GF-D8 (cell line): Measurements from ENCODE around the gene ZNF609.

ENCODE experiments used
- DNase-seq: peaks from one replicate; lab custom pipeline; 2025; lab: John Stamatoyannopoulos, UW

Gene ZNF609

DNA sequence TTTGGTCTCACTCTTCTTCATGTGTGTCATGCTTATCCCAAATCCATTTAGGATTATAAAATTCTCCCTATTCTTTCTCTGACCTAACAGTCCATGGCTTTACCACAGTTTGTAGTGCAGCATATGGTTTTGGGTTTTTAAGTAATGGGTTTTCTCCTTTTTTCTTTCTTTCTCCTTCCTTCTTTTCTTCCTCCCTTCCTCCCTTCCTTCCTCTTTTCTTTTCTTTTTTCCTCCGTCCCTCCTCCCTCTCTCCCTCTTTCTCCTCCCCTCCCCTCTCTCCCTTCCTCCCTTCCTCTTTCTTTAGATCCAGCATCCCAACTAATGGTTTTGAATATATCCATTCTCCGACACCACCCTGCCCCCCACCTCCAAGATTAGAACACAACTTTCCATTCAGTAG is 196.1 kb downstream of the ZNF609 start:
- DNase-seq = no peak

DNA sequence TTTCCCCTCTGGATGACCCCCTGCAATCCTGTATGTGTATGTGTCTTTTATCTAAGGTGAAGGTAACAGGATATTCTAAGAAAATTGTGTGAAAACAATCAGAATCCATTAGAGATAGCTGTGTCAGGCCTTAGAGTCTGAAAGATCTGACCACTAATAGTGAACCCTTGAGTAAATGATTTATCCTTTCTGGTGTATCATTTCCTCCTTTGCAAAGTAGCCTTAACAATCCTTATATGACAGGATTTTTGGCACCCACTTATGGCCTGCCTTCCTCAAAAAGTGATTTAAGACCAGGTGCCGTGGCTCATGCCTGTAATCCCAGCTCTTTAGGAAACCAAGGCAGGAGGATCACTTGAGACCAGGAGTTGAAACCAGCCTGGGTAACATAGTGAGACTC is 204.8 kb downstream of the ZNF609 start:
- DNase-seq = no peak

DNA sequence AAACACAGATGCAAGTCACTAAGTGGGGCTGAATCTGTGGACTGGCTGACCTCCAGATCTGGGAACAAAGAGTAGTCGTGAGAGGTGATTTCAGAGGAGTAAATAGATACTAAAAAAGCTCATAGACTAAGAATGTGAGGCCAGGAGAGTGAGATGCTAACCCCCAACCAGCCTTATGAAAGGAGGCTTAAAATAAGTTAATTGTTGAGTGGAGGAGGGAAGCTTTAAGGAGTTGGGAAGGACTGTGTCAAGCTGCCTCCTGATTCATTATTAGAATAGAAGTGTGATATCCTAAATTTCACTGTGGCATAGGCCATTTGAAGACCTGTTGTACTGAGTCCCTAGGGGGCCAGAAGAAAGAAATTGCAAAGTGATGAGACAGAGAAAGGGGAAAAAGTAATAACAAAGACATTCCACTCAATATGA is 207.4 kb downstream of the ZNF609 start:
- DNase-seq = no peak

DNA sequence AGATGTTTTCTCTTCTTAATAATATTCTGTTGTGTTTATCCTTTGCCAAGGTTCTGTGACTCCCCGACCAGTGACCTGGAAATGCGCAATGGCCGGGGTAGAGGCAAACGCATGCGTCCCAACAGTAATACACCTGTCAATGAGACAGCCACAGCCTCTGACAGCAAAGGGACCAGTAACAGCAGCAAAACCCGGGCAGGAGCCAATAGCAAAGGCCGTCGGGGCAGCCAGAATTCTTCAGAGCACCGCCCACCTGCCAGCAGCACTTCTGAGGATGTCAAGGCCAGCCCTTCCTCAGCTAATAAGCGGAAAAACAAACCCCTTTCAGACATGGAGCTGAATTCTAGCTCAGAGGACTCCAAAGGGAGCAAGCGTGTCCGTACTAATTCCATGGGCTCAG is 213.5 kb downstream of the ZNF609 start:
- no peak for DNase-seq

DNA sequence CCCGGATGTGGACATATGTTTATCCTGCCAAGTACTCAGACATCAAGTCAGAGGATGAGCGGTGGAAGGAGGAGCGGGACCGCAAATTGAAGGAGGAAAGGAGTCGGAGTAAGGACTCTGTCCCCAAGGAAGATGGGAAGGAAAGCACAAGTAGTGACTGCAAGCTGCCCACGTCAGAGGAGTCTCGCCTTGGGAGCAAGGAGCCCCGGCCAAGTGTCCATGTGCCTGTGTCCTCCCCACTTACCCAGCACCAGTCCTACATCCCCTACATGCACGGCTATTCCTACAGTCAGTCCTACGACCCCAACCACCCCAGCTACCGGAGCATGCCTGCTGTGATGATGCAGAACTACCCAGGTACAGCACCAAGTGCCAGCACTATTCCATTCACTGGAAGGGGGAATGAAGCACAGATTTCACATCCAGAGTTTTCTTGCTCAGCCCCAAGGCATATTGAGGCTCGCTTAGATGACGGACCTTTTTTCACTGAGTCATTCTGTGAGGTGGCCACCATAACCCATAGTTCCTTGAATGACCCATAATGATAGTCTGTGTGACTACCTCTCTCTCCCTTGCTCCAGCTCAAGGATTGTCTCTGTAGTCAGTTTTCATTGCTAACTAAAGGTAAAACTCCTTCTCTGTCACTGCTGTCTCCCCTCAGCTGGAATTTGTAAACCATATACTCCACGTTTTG is 217.9 kb downstream of the ZNF609 start:
- no peak for DNase-seq

DNA sequence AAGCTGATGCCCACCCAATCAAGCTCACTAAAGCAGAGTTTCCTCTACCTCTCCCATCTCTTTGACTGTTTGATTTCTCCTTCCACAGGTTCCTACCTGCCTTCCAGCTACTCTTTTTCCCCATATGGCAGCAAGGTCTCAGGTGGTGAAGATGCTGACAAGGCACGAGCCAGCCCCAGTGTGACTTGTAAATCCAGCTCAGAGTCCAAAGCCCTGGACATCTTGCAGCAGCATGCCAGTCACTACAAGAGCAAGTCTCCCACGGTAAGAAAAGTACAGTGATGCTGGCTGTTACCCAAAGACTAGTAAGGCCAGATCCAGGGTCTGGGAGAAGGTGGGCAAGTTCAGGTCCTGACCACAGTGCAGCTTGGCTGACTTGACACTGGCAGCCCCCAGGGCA is 219.7 kb downstream of the ZNF609 start:
- no peak for DNase-seq

DNA sequence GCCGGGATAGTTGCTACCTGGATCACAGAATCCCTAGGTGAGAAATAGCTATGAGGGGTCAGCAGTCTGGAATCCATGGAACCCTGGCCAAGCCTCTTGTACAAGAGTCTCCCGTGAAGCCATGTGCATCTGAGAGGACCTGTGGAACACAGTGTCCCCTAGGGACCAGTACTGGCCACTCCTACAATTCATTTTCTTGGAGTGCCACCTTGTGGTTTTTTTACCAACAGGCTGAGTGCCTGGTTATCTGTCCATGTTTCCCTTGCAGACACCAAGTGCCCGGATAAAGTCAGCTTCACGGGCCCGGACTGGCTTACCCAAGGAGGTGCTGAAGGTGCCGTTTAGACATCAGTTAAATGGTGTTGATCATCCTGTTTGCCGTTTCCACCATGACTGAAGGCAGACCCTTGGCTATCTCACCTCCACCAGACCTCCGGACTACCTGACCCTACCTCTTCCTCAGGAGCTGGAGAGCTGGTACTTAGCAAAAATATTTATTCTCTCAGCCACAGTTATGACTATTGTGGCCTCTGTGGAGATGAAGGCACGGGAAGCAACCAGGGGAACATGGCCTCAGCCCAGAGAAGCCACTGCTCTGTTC is 221.1 kb downstream of the ZNF609 start:
- DNase-seq = peak; percentile 32

DNA sequence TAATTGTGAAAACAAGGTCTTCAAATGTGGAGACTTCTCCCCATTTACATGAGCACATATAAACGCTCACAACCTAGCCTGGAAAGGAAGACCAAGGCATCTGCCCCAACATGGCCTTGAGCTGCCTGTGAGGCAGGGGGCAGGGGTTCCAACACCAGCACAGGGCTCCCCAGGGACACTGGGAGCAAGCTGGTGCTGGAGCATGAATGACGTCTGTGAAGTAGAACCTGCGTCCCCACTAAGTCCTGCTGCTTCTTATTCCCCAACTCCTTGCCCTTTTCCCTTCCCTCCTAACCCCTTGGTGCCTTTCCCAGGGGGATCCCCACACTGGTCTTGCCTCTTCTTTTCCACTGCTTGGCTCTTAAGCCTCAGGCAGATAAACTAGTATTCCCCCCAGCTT is 221.9 kb downstream of the ZNF609 start:
- DNase-seq = no peak

DNA sequence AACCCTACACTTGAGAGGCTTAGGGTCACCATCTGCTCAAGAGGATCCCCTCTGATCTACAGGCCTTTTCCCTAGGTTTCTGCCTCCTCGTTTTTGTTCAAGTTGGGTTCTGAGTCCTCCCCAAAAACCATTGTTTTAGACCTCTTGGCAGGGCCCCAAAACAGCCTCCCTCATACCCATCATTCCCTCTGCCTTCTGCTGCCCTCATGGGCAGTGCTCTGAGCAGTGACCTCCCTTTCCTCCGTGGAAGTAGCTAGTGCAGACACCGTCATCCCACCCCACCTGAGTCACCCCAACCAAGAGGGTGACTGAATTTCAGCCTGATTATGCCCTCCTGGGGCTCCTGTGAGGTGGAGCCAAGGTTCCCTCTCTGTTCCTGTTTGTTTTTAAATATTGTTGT is 223.0 kb downstream of the ZNF609 start:
- DNase-seq = no peak

DNA sequence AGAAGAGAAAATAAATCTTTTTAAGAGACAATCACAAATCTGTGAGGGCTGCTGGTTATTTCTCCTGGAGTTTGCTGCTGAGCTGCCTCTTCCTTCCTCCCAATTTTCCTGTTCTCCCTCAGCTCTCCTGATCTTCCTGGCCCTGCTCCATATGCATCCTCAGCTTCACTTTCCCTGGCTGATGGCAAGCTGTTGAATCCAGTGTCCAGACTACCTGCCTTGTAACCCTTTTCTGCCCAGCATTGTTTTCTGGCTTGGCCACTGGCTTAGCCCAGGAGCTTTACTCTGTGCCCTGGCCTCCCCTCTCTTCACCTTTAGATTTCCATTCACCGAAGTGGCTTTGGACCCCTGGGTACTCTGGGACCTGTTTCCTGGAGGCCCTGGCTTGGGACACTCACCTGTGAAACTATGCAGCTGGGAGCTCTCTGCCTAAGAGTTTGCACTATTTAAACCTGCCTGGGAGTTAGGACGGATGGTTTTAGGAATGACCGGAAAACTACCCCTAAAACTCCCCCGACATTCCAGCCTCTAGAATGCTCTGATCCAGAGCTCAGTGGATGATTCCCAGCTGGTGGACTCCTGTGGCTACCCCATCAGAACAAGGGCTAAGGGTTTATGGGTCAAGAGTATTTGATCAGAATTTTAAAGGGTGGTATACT is 225.0 kb downstream of the ZNF609 start:
- DNase-seq = no peak

DNA sequence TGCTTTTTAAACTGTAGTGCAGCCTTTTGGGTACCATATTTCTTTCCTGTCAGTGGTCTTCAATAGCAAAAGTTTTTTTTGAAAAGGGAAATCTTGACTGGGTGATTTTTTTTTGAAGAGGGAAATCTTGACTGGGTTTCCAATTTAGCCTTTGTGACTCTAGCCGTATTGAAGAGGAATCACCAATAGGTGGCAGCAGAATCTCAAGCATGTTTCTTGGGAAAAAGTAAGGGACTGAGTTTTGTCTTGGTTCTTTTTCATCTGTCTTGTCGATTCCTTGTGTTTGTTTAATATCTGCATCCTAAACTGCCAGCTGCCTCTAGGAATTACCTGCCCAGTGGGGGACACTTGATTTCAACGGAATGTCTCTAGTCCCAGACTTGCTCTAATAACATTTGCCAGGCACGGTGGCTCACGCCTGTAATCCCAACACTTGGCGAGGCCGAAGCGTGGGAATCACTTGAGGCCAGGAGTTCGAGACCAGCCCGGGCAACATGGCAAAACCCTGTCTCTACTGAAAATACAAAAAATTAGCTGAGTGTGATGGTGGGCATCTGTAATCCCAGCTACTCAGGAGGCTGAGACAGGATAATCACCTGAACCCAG is 225.9 kb downstream of the ZNF609 start:
- no peak for DNase-seq

DNA sequence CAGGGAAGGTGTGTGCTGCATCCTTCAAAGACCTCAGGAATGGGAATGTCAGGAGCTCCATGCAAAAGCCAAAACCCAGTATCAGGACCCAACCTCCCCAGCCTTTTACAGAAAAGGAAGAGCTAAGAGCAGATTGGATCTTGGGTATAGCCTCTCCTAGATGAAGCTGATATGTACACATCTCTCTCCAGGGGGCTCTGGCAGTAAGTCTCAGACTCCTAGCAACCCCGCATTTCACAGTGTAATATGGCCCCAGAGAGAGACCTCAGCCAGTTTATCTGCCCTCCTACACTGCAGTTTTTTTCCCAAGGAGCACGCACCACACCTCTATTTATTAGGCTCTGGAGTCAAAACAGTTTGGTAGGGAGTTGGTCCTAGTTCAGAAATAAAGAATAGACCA is 226.8 kb downstream of the ZNF609 start:
- no peak for DNase-seq

DNA sequence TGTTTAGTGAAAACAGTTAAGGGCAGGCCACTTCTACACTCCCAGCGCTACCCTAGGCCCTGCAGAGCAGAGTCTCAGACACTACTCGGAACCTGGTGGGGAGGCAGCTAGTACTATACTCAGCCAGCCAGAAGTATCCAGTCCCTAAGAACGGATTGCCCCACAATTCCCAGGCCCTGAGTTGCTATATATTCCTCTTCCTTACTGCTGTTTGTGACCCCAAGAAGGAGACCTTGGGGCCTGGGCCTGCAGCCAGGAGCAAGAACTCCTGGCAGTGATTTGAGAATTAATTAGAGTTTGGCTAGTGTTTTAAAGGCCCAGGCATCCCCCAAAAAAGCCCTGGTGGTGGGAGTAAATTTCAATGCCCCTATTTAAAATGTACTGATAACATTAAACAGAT is 227.3 kb downstream of the ZNF609 start:
- no peak for DNase-seq

DNA sequence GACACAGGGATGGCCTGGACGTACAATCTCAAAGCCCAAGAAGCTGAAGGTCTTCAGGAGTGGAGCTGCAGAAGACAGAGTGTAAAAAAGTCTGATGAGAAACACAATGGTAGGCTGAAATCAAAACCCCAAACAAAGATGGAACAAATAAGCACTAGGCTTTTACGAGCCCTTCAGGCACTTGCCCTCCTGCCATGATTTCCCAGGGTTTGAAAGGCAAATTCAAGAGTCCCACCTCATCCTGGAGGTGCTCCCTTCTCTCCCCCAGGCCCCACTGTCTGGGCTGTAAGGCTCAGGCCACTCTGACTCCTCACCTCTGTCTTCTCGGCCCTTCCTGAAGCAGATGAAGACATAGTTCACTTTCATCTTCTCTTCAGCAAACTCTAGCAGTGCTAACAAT is 228.4 kb downstream of the ZNF609 start:
- DNase-seq = no peak

DNA sequence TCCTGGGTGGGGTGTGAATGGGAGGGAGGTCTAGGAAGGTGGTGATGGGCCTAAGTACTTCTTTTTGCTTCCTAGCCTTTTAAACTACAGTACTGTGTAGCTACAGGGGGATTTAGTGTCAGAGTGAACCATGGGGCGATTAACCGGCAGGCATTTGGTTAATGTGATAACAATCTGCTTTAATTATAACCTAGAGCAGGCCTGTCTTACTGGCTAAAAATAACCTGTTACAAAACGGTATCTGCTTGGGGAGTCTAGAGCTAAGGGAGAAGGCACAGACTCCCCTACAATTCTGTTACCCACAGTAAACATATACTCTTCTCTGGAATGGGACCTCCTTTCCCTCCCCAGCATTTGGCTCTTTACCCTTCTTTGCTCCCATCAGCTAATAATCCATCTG is 229.6 kb downstream of the ZNF609 start:
- DNase-seq = no peak

DNA sequence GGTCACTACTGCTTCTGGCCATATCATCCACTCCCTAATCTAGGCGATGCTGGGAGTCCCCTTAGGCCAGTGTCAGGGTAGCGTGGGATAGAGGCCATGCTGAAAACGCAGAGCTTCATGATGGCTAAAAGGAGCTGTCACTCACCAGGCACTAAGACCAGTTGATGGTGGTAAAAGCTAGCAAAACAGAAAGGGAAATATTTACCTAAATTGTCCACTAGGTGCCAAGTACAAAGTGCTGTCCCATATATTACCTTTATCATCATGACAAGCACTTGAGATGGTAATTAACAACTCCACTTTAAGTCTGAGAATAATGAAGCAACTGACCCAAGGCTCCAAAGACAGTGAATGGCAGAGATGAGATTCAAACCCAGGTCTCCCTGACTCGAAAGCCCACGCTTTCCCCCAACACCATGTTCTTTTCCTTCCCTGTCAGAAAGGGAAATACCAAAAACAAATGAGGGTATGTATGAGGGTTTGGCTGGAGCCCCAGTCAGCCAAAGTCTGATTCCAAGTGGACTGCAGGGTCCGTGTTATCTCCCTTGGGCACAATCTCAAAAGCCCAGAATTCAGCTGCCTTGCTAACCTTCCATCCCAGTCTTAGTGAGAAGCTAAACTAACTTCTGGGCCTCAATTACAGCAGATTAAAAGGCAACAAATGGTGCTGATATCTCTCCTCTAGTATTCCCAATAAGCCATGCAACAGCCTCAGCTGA is 230.4 kb downstream of the ZNF609 start:
- DNase-seq = no peak

DNA sequence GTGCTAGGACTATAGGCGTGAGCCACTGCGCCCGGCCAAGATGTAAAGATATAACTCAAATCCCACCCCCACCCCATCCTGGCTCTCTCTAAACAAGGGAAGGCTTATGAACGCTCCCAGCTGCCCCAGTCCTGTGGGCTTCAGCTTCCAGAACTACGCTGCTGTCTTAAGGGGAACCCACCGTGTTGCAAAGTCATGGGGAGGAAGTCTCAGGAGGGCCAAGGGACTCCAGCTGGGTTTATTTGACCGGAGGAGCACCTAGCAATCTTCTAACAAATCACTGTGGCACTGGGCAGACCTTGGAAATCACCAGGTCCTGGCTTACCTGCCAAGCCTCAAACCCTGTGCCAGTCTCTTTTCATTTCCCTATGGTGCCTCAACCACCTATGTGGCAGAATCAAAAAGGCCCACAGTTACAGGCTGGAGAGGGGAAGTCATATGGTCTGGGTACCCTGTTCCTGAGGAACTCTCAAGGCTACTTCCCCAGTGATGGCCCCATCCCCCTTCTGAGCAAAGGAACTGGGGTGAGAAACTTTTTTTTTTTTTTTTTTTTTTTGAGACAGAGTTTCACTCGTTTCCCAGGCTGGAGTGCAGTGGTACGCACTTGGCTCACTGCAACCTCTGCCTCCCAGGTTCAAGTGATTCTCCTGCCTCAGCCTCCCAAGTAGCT is 231.7 kb downstream of the ZNF609 start:
- DNase-seq = peak; percentile 34

DNA sequence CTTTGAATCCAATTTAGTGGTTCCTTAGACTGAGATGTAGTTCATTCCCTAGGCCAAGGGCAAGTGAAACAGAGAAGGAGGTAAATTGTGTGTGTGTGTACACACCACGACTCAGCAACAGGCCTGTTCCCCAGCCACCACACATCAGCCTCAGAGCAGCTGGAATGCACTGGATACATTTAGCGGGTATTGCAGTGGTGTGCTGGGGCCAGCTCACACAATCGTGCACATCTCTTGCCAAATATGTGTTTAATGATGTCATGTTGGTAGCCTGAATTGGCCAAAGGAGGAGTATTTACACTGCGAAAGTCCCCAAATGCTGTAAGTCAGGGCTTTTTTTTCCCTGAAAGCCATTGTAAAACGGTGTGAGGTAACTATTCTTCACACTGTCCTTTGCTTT is 232.8 kb downstream of the ZNF609 start:
- no peak for DNase-seq

DNA sequence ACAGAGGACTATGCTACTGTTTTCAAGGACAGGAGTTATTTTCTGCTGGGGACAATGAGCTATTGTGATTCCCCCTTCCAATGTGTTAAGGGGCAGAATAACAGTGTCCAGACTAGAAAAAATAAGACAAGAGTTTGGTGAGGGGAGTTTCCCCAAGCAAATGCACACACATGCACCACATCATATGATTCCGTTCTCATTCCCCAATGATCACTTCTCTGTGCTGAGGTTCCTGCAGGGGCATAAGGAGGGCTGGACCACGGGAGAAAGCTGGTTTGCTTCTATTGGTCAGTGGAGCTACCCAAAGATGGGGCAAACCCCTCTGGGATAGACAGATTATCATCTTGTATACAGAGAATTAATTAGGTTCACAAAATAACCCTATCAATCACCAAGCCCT is 234.4 kb downstream of the ZNF609 start:
- no peak for DNase-seq

DNA sequence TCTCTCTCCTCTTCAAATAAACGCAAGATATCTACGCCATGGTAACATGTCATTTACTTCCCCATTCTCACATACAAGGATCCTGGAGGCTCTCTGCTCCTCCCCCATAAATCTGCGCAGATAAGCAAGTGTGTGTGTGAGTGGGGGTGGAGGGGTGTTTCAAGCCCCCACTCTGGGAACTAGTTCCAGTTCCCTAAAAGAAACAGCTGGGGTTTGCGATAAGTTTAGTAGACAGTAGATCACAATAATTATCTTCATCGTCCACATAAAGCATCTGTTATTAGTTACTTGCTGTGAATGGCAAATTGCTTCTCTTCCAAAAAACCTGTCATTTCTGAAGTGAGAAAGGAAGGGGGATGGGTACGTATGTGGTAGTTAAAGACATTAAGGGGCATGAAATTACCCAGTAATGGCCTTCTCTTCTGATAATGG is 235.2 kb downstream of the ZNF609 start:
- DNase-seq = peak; percentile 79

DNA sequence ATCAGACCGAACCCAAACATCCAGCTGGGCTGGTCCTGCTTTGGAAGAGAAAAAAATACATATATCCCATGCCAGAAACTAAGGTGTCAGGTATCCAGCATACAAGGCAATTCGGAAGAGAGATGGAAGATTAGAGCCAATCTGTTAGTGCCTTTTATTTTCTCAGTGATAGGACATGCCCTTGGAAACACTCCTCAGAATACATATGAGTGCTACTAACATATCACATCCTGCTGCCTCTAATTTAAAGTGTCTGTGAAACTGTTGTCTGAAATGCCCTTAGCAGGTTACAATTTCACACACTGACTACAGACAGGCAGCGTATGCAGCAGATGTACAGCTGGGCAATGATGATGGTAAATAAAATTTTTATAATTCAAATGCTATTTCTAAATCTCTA is 236.1 kb downstream of the ZNF609 start:
- no peak for DNase-seq

DNA sequence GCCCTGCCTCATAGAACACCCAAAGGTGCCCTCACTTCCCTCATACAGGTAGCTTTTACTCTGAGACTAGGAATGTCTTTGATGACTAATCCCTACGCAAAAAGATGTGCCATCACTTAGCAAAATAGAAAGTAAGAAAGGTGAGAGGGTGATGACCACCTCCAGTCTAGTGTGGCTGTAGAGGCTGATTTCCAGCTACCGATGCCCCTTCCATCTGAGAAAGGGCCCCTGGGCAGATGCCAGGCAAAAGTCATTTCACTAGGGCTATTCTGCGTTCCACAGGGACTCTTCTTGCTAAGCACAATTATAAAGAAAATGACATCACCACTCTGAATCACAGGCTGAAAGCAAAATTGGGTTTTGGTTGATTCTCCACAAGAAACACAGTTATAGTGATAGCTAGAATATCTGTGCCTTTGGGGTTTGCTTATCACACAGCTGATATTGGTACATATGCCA is 237.6 kb downstream of the ZNF609 start:
- no peak for DNase-seq
